Stomach (tissue), 4 donors: ENCODE results near the gene SERPINB1.

Source experiments
- EP300 ChIP-seq: sonication (generic); formaldehyde crosslinking; IDR thresholded peaks from one replicate; pipeline ENCODE4 v1.6.1; 2017; ENCODE audit warnings: antibody characterized with exemption
- POLR2A ChIP-seq, 4 donors: fragments of 450-650 bp; IDR thresholded peaks; one replicate each; pipeline ENCODE4 v1.6.1; 2016; ENCODE audit warnings: antibody characterized with exemption in 4 of 4, control low read depth in 2 of 4, mild to moderate bottlenecking in 1 of 4, moderate library complexity in 1 of 4
- TF ChIP-seq, protein P1 (sequence below), 7 experiments: fragments of 450-650 bp in 4 of 7; fragments of 200-600 bp in 3 of 7; sonication (generic) in 3 of 7; IDR thresholded peaks; one replicate each; pipeline ENCODE4 v1.5.1; 2016 to 2019; ENCODE audit warnings: antibody characterized with exemption in 7 of 7, control low read depth in 2 of 7, mild to moderate bottlenecking in 1 of 7

GRCh38 chr6:2857185-2857579, 15.5 kb upstream of the SERPINB1 start:
- TF ChIP-seq, protein P1, sequence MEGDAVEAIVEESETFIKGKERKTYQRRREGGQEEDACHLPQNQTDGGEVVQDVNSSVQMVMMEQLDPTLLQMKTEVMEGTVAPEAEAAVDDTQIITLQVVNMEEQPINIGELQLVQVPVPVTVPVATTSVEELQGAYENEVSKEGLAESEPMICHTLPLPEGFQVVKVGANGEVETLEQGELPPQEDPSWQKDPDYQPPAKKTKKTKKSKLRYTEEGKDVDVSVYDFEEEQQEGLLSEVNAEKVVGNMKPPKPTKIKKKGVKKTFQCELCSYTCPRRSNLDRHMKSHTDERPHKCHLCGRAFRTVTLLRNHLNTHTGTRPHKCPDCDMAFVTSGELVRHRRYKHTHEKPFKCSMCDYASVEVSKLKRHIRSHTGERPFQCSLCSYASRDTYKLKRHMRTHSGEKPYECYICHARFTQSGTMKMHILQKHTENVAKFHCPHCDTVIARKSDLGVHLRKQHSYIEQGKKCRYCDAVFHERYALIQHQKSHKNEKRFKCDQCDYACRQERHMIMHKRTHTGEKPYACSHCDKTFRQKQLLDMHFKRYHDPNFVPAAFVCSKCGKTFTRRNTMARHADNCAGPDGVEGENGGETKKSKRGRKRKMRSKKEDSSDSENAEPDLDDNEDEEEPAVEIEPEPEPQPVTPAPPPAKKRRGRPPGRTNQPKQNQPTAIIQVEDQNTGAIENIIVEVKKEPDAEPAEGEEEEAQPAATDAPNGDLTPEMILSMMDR (IDR thresholded peaks at IDR 0.05), result no peak
- TF ChIP-seq EP300 (no peak), POLR2A (IDR thresholded peaks at IDR 0.05) (no peak)
